Peyer's patch (tissue), 4 donors: Measurements from ENCODE around the gene TMEM9. TPM values are rescaled to one million over a fixed set of nuclear protein-coding genes. Genes with fewer than 3 reads are reported as not detected.

Experiments
- DNase-seq, 3 donors: peaks; one replicate each; pipeline ENCODE4 v3.0.0-alpha.2; 2017 to 2019
- H3K27ac ChIP-seq, 4 donors: fragments of 200-600 bp; sonication (generic); one replicate each; pipeline ENCODE4 v1.5.1; 2016 to 2019
- H3K27me3 ChIP-seq, 2 donors: fragments of 200-600 bp; sonication (generic); one replicate each; pipeline ENCODE4 v1.5.1; 2019
- H3K36me3 ChIP-seq, 3 donors: fragments of 200-600 bp; sonication (generic); one replicate each; pipeline ENCODE4 v1.5.1; 2016 to 2019
- H3K4me1 ChIP-seq, 4 donors: fragments of 200-600 bp; sonication (generic); one replicate each; pipeline ENCODE4 v1.5.1; 2016 to 2019
- H3K4me3 ChIP-seq, 4 donors: fragments of 200-600 bp; sonication (generic); 1 replicate in 3 of 4; 2 replicates in 1 of 4; pipeline ENCODE4 v1.5.1; 2016 to 2019; ENCODE audit warnings: mild to moderate bottlenecking in 1 of 4
- H3K9me3 ChIP-seq, 4 donors: fragments of 200-600 bp; sonication (generic); one replicate each; pipeline ENCODE4 v1.5.1; 2016 to 2019; ENCODE audit warnings: mild to moderate bottlenecking in 1 of 4
- CTCF ChIP-seq, 6 experiments: fragments of 450-650 bp in 4 of 6; fragments of 200-600 bp in 2 of 6; sonication (generic) in 1 of 6; IDR thresholded peaks; one replicate each; pipeline ENCODE4 v1.5.1; 2017 to 2019; ENCODE audit warnings: antibody characterized with exemption in 6 of 6, mild to moderate bottlenecking in 3 of 6, moderate library complexity in 1 of 6
- POLR2A ChIP-seq, 2 donors: fragments of 450-650 bp; IDR thresholded peaks; one replicate each; pipeline ENCODE4 v1.5.1; 2017; ENCODE audit warnings: antibody characterized with exemption in 2 of 2, mild to moderate bottlenecking in 2 of 2, moderate library complexity in 2 of 2
- total RNA-seq, 4 donors: library from RNA; depleted of rRNA; stranded (reverse); fragments of >200 nt; gene quantifications; one replicate each; pipeline ENCODE4 v1.1.0, GENCODE V29; 2016

The TMEM9 gene
- total RNA-seq, 4 donors from 2014 or later, result 20.6 to 32.3 (median 27.1) TPM

- Histone ChIP-seq H3K4me1 (no peaks in the 10 kb centered on the region), H3K9me3 (no peaks in the 10 kb centered on the region), H3K27me3 (no peaks in the 10 kb centered on the region), H3K36me3 (peaks cover 0 to 25% (median 0%) of the 10 kb centered on the region in 3 donors), H3K27ac (peak overlapping the region in 2 of 4 donors; percentile 19 to 30), H3K4me3 (no peak overlapping the region)
- TF ChIP-seq CTCF (IDR thresholded peaks at IDR 0.05) (no peak), POLR2A (IDR thresholded peaks at IDR 0.05) (no peak)
- no peak for DNase-seq
These were observed 16.5 kb downstream of the TMEM9 start for GRCh38 chr1:201137579-201138310.

GRCh38 chr1:201137024-201137392 is 17.3 kb downstream of the TMEM9 start:
- H3K27ac ChIP-seq, result peak overlapping the region in 1 of 4 donors; percentile 35
- no peak overlapping the region for H3K4me3 ChIP-seq
- H3K4me1 ChIP-seq, result no peaks in the 10 kb centered on the region
- DNase-seq, result peak in 1 of 3 donors; percentile 27
- TF ChIP-seq POLR2A (IDR thresholded peaks at IDR 0.05), result no peak
- no peak for TF ChIP-seq CTCF (IDR thresholded peaks at IDR 0.05)
- peaks cover 0 to 23% (median 0%) of the 10 kb centered on the region in 3 donors for H3K36me3 ChIP-seq
- H3K9me3 ChIP-seq, result no peaks in the 10 kb centered on the region
- no peaks in the 10 kb centered on the region for H3K27me3 ChIP-seq

- TF ChIP-seq CTCF (IDR thresholded peaks at IDR 0.05) (no peak), POLR2A (IDR thresholded peaks at IDR 0.05) (no peak)
- H3K27me3 ChIP-seq, result no peaks in the 10 kb centered on the region
- DNase-seq, result peak in 1 of 3 donors; percentile 7
These were observed 17.8 kb downstream of the TMEM9 start for GRCh38 chr1:201136355-201137023.

GRCh38 chr1:201134405-201134804 is 19.9 kb downstream of the TMEM9 start:
- Histone ChIP-seq H3K36me3 (peaks cover 0 to 11% (median 0%) of the 10 kb centered on the region in 3 donors), H3K27ac (no peak overlapping the region), H3K9me3 (no peaks in the 10 kb centered on the region), H3K27me3 (no peaks in the 10 kb centered on the region), H3K4me3 (no peak overlapping the region), H3K4me1 (no peaks in the 10 kb centered on the region)
- TF ChIP-seq CTCF (IDR thresholded peaks at IDR 0.05) (no peak), POLR2A (IDR thresholded peaks at IDR 0.05) (no peak)
- DNase-seq, result no peak

More at GRCh38 chr1:201136355-201137023, 17.8 kb downstream of the TMEM9 start:
- Histone ChIP-seq H3K27ac (no peak overlapping the region), H3K4me3 (no peak overlapping the region), H3K36me3 (peaks cover 0 to 23% (median 0%) of the 10 kb centered on the region in 3 donors), H3K9me3 (no peaks in the 10 kb centered on the region), H3K4me1 (no peaks in the 10 kb centered on the region)

GRCh38 chr1:201131398-201131797 is 22.9 kb downstream of the TMEM9 start:
- H3K4me3 ChIP-seq, result no peak overlapping the region
- peaks cover 0 to 7% (median 0%) of the 10 kb centered on the region in 4 donors for H3K4me1 ChIP-seq
- H3K27ac ChIP-seq, result no peak overlapping the region
- H3K9me3 ChIP-seq, result no peaks in the 10 kb centered on the region
- H3K36me3 ChIP-seq, result peaks cover 0 to 11% (median 0%) of the 10 kb centered on the region in 3 donors
- TF ChIP-seq CTCF (IDR thresholded peaks at IDR 0.05) (no peak), POLR2A (IDR thresholded peaks at IDR 0.05) (no peak)
- H3K27me3 ChIP-seq, result no peaks in the 10 kb centered on the region
- no peak for DNase-seq
